Neural progenitor cell (in vitro differentiated cells): ENCODE data around the gene PINK1.

Experiments used
- CTCF ChIP-seq: fragments of 200-600 bp; sonication (generic); IDR thresholded peaks from 2 replicates; pipeline ENCODE4 v1.5.1; 2017; ENCODE audit warnings: antibody characterized with exemption, mild to moderate bottlenecking
- EZH2 ChIP-seq: fragments of 200-600 bp; sonication (generic); IDR thresholded peaks from 2 replicates; pipeline ENCODE4 v1.6.1; 2017; ENCODE audit warnings: antibody characterized with exemption, mild to moderate bottlenecking, moderate library complexity
- EZH2phosphoT487 ChIP-seq: fragments of 200-600 bp; sonication (generic); IDR thresholded peaks from 2 replicates; pipeline ENCODE4 v1.6.1; 2017; ENCODE audit warnings: antibody characterized with exemption

GRCh38 chr1:20648946-20649345 is 15.7 kb downstream of the PINK1 start:
- no peak for TF ChIP-seq EZH2
- no peak for TF ChIP-seq CTCF
- no peak for TF ChIP-seq EZH2phosphoT487
